ENCODE measurements around the gene TLR7. TPM values are rescaled to one million over a fixed set of nuclear protein-coding genes. Genes with fewer than 3 reads are reported as not detected.

Gene TLR7
- total and polyA plus RNA-seq, 9 of the 15 experiments (the other 6 are each of a cell fraction or from before 2014, with no cell fraction given) = 0.04 to 0.13 (median 0.07) TPM; not detected in 6

- TF ChIP-seq DEAF1 (CRISPR knock-in tag; IDR thresholded peaks at IDR 0.05) (no peak), TFAP4 (CRISPR knock-in tag; IDR thresholded peaks at IDR 0.05; ENCODE audit: borderline replicate concordance) (no peak), ATF4 (CRISPR knock-in tag; IDR thresholded peaks at IDR 0.05) (peak; percentile 61; the same call in 1 of the 2 replicates), ZNF512 (tag; IDR thresholded peaks at IDR 0.05) (no peak), KDM5B (IDR thresholded peaks at IDR 0.05; ENCODE audit: insufficient replicate concordance, low read depth, low read length) (no peak), SOX6 (IDR thresholded peaks at IDR 0.05) (no peak), IRF9 (tag; IDR thresholded peaks at IDR 0.05) (0 out of 2 replicates have a peak, but pooled peaks have one; percentile 44), SIX5 (IDR thresholded peaks at IDR 0.05; ENCODE audit: borderline replicate concordance in 1 of 2, insufficient read depth in 1 of 2, low read depth in 1 of 2, low read length in 2 of 2) (no peak), MAFK (IDR thresholded peaks at IDR 0.05; ENCODE audit: low read length) (peak; percentile 7; the same call in 1 of the 2 replicates), TAF7 (tag; IDR thresholded peaks at IDR 0.05) (no peak), FOXP4 (CRISPR knock-in tag; IDR thresholded peaks at IDR 0.05; ENCODE audit: borderline replicate concordance) (no peak)
- TF ChIP-seq, protein P1, sequence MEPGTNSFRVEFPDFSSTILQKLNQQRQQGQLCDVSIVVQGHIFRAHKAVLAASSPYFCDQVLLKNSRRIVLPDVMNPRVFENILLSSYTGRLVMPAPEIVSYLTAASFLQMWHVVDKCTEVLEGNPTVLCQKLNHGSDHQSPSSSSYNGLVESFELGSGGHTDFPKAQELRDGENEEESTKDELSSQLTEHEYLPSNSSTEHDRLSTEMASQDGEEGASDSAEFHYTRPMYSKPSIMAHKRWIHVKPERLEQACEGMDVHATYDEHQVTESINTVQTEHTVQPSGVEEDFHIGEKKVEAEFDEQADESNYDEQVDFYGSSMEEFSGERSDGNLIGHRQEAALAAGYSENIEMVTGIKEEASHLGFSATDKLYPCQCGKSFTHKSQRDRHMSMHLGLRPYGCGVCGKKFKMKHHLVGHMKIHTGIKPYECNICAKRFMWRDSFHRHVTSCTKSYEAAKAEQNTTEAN (CRISPR knock-in tag; IDR thresholded peaks at IDR 0.05) = no peak
- TF ChIP-seq, protein P2, sequence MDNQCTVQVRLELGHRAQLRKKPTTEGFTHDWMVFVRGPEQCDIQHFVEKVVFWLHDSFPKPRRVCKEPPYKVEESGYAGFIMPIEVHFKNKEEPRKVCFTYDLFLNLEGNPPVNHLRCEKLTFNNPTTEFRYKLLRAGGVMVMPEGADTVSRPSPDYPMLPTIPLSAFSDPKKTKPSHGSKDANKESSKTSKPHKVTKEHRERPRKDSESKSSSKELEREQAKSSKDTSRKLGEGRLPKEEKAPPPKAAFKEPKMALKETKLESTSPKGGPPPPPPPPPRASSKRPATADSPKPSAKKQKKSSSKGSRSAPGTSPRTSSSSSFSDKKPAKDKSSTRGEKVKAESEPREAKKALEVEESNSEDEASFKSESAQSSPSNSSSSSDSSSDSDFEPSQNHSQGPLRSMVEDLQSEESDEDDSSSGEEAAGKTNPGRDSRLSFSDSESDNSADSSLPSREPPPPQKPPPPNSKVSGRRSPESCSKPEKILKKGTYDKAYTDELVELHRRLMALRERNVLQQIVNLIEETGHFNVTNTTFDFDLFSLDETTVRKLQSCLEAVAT (IDR thresholded peaks at IDR 0.05) = no peak
- TF ChIP-seq, protein P3, sequence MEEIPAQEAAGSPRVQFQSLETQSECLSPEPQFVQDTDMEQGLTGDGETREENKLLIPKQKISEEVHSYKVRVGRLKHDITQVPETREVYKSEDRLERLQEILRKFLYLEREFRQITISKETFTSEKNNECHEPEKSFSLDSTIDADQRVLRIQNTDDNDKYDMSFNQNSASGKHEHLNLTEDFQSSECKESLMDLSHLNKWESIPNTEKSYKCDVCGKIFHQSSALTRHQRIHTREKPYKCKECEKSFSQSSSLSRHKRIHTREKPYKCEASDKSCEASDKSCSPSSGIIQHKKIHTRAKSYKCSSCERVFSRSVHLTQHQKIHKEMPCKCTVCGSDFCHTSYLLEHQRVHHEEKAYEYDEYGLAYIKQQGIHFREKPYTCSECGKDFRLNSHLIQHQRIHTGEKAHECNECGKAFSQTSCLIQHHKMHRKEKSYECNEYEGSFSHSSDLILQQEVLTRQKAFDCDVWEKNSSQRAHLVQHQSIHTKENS (CRISPR knock-in tag; IDR thresholded peaks at IDR 0.05) = no peak
Observed at GRCh38 chrX:12865359-12865758, 1.5 kb upstream of the TLR7 start (continued).
